ENCODE measurements around the gene GSTT2.
"Not testable (repeated sequence)": the region's sequence is repeated elsewhere in the genome, so short reads cannot be mapped to it uniquely, and the experiment has no call there.

Gene GSTT2

GRCh38 chr22:23974345-23974744 lies 5.6 kb upstream of the GSTT2 start, which contains the start of gene DDT:
DDT (minus strand) TSS chr22:23974441; CDS start chr22:23974414, 27 bp downstream.
- DNase-seq (ENCODE audit: low read depth, low spot score): not testable (repeated sequence)

DNA sequence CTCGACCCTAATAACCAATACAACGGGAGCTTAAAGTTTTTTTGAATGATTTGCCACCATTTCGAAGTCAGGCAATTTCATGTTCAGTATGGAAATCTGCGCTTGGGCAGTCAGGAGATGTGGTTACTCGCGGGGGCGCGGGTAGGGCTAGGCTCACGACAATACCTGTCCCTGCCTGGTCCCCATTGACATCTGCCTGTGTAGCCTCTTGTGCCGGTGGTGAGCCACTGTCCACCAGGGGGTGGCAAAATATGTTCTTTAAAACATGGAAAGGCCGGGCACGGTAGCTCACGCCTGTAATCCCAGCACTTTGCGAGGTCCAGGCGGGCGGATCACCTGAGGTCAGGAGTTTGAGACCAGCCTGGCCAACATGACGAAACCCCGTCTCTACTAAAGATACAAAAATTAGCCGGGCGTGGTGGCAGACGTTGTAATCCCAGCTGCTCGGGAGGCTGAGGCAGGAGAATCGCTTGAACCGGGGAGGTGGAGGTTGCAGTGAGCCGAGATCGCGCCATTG lies 5.0 kb upstream of the GSTT2 start:
- DNase-seq (ENCODE audit: low read depth, low spot score): not testable (repeated sequence)

DNA sequence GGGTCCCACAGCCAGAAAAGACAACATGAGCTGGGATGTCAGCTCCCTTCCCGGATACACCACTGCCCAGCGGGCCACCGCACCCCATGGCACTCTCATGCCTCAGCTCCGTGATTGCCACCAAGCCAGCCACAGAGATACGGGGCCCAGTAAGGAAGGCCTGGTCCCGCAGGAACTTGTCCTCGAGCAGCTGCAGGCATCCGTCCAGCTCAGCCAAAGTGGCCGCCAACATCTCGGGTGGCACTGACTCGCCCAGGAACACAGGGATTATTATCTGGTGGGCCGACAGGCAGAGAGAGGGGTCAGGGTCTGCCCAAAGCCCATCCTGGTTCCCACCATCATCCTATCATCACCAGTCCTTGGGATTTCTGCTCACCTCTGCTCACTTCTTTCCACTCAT lies 2.6 kb upstream of the GSTT2 start:
- not testable (repeated sequence) for DNase-seq (ENCODE audit: low read depth, low spot score)

DNA sequence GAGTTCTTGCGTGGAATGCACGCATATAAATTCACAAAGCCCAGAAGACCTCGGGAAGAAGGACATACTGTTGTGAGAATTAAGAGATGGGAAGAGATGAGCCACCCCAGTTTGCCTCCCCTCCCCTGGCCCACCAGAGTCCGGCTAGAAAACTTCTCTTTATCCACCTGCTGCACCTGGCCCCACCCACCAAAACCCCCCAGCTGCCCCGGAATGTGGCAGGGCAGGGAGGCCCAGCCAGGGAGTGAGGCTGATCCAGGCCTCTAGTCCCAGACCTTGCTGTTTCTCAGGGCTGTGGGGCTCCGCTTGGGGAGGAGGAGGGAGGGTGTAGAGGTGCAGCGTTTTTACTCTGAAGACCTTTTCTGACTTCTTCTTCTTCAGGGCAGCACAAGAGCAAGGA lies 633 bp downstream of the GSTT2 start:
- not testable (repeated sequence) for DNase-seq (ENCODE audit: low read depth, low spot score)

- peak; percentile 37 for DNase-seq (ENCODE audit: low read depth, low spot score)
Observed at GRCh38 chr22:23984430-23984829, 4.5 kb downstream of the GSTT2 start.

- not testable (repeated sequence) for DNase-seq (ENCODE audit: low read depth, low spot score)
Observed at GRCh38 chr22:23986089-23986488, 6.2 kb downstream of the GSTT2 start.

DNA sequence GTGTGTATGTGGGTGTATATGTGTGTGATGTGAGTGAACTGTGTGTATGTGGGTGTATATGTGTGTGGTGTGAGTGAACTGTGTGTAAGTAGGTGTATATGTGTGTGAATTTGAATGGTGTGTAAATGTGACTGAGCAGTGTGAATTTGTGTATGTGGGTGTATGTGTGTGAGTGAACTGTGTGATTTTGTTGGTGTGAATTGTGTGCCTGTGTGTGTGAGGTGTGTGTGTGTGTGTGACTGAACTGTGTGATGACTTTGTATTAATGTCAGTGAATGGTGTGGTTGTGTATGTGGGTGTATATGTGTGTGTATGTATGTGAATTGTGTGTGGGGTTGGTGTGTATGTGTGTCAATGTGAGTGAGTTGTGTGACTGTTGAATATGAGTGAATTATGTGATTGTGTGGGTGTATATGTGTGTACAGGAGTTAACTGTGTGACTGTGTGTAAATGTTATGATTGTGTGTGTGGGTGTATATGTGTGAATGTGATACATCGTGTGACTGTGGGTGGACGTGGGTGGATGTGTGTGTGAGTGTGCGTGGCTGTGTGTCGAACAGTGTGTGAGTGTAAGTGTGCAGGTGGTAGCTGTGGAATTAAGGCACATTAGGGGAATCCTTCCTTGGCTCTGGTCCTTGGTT lies 6.7 kb downstream of the GSTT2 start:
- not testable (repeated sequence) for DNase-seq (ENCODE audit: low read depth, low spot score)

DNA sequence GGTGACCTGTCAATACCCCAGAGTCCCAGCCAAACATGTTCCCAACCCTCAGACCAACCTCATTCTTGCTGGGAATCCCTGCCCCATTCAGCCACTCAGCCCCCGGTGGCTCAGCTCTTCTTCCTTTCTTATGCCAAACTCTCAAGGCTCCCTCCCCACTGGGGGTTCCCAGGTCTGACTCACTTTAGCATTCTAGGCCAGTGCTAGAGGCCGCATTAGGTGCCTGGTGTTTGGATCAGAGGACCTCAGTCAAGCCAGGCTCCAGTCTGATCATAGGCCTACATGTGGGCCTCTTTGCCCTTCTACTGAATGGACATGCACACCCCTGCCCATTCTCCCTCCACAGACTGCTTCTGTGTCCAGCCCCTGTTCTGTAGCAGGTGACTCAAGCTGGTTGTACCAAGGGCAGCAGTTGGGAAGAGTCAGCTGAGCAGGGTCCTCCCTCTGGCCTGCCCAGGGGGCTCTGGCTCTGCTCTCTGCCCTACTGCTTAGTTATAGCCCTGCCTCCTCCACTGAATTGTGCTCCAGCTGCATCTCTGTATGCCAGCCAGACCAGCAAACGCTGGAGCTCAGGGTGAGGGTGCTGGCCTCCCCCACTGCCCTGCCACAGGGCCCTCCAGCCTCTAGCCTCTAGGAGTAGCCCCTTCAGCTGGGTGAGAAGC lies 9.8 kb downstream of the GSTT2 start:
- not testable (repeated sequence) for DNase-seq (ENCODE audit: low read depth, low spot score)

DNA sequence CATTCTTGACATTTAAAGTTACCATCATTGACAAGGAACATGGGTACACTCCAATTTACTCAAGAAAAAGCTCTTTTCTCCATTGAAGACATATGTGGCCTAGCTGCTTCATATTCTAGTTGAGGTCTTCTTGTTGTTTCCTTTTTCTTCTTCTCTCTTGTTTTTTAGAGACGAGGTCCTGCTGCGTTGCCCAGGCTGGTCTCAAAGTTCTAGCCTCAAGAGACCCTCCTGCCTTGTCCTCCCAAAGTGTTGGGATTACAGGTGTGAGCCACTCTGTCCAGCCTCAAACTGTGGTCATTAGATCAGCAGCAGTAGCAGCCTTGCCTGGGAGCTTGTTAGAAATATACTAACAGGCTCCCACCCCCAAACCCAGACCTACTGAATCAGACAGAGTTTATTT lies 13.1 kb downstream of the GSTT2 start:
- not testable (repeated sequence) for DNase-seq (ENCODE audit: low read depth, low spot score)

DNA sequence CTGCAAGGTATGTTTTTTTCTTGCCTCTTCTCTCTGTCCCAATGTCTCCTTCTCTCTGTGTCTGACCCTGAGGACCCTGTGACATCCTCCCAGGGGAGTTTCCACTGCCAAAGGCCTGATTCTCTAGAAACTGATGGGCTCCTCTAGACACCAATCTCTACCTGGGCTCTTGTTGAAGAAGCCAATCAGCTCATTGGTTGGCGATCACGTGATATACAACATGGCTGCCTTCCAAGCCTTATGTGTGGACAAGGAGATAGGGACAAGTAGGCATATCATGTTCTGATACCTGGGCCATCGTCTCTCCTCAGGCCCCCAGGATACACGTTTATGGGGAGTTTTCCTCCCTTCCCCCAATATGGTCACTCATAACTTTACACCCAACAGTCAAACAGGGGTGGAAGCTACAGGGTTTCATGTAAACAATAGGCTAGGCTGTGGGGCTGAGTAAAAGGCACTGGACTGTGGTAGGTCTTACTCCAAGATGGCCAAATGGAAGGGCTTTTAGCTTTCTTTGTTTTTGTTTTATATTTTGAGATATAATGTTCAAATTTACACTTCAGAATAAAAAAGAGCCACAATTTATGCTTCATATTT lies 13.7 kb downstream of the GSTT2 start:
- not testable (repeated sequence) for DNase-seq (ENCODE audit: low read depth, low spot score)

GRCh38 chr22:23997092-23997491 lies 17.2 kb downstream of the GSTT2 start:
- no peak for DNase-seq (ENCODE audit: low read depth, low spot score)

DNA sequence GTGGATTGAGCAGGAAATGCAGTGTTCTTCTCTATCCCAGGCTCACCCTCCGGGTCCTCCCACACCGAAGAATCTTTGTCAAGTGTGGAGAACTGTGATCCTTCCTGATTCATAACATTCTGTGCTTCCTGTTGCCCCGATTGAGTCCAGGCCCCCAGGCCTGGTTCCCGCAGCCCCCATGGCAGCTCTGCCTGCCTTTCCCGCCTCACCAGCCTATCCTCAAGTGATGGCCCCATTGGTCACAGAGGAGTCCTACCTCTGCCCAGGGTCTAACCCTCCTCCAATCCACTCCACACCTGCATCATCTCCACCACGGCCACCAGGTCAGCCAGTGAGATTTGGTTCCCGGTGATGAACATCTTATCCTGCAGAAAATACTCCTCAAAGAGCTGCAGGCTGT lies 19.8 kb downstream of the GSTT2 start:
- DNase-seq (ENCODE audit: low read depth, low spot score): not testable (repeated sequence)

GRCh38 chr22:24001314-24001713 lies 21.4 kb downstream of the GSTT2 start:
- DNase-seq (ENCODE audit: low read depth, low spot score): no peak

DNA sequence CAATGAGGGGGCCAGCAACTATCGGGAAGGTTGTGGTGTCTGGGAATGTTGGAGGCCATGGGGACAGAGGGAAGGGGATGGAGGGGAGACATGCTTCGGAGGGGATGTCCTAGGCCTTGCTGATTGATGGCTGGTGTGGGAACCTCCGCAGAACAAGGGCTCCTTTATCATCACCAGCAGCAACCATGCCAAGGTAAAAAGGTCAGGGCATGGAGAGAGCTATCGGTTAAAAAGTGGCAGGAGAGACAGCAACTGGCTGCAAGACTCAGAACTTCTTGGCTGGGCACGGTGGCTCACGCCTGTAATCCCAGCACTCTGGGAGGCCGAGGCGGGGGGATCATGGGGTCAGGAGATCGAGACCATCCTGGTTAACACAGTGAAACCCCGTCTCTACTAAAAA lies 22.3 kb downstream of the GSTT2 start:
- no peak for DNase-seq (ENCODE audit: low read depth, low spot score)

- DNase-seq (ENCODE audit: low read depth, low spot score): no peak
Observed at GRCh38 chr22:24002851-24003250, 22.9 kb downstream of the GSTT2 start.

DNA sequence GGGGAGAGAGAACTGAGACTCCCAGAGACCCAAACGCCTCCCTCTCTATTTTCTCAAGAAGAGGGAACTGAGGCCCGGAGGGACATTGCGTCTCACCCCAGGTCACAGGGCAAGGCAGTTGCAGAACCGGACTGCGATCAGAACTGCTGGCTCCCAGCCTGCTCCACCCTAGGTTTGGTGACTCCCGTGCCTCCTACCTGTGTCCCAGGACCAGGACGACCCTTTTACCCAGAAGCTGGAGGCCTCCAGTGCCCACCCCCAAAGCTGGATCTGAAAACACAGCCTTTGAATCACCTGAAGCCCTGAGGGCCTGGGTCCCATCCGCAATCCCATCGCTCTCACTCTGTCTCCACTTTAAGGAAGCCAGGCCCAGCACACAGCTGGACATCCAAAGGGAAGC lies 24.0 kb downstream of the GSTT2 start:
- DNase-seq (ENCODE audit: low read depth, low spot score): no peak

- DNase-seq (ENCODE audit: low read depth, low spot score): no peak
Observed at GRCh38 chr22:24005201-24005600, 25.3 kb downstream of the GSTT2 start, which contains the start of gene GSTT4. GSTT4 (minus strand) TSS chr22:24005453; CDS start chr22:24005356, 97 bp downstream.

DNA sequence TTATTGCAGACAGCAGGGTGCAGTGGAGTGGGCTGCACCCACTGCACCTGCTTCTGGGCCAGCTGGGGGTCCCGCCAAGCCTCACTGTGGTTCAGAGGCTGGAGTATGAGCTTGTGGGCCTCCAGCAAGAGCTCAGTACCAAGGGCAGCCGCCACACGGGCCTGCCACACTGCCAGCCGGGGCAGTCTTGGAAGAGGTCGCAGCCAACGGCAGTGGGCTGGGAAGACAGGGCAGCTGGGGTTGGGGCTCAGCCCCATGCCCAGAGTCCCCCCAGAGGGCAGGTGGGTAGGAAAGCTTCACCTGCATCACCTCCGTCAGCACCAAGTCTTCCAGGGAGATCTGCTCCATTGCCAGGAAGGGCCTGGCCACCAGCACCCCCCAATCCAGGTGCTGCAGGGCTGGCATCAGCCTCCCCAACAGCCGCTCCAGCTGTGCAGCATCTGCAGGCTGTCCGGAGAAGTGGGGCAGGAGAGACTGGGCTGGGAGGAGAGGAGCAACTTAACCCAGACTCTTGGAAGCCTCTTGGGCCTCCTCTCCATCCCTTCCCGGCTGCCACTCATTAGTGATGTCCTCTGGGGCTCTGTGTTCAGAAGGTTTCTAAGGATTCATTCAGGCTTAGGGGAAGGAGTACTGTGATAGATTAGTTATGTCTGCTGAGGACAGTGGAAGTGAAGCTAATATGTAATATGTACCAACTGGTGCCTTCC lies 26.4 kb downstream of the GSTT2 start:
- DNase-seq (ENCODE audit: low read depth, low spot score): no peak

DNA sequence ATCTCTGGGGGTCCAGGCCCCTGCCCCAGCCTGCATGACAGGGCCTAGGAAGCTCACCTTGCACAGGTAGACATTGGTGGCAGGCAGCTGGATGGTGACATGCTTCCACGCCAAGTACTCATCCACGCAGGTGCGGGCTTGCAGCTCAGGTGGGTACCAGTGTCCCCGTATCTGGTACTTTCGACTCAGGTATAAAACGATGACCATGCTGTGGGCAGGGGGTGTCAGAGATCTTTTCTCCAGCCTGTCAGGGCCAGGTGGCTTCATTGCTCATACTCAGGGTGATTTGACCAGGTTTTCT lies 26.9 kb downstream of the GSTT2 start:
- DNase-seq (ENCODE audit: low read depth, low spot score): no peak

DNA sequence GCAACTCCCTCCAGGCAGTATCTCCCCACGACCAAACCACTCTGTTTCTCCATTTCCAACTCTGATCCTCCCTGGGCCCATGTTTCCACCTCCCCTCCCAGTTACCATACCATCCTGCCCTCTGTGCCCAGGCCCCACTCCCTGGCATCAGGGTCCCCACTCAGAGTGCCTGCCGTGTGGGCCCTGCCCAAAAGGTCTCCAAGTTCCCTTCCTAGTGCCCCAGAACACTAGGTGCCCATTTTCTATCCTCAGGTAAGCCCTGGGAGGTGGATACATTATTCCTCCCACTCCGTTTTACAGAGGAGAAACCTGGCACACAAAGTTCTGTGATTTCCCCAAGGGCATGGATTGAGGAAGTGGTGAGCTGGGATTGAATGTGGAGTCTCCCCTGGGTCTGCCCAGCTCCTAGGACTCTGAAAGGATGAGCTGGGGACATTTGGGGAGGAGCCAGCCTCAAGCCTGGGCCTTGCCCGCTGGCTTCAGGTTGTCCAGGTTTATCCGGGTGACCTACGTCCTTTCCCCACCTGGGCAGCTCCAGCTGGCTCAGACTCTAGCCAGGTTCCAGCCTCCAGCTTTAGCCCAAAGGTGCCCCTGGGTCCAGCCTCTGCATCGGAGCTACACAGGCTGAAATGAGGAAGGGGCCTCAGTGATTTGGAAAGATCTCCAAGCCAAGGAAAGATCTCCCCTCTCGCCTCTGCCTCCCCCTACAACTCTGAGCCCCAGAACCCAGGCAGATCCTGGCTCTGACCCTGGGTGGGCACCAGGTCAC lies 27.5 kb downstream of the GSTT2 start:
- DNase-seq (ENCODE audit: low read depth, low spot score): no peak

DNA sequence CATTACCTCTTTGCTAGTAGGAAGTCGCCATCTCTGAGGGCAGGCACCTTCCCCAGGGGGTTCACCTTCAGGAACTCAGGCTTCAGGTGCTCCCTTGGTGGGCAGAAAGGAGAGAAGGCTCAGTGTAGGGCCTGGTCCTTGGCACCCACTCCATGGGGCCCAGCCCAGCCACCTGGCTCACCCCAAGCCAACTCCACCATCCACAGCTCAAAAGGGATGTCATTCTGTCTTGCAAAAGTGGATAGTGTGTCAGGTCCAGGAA lies 28.0 kb downstream of the GSTT2 start:
- no peak for DNase-seq (ENCODE audit: low read depth, low spot score)

All from astrocyte of the hippocampus (primary cell).